ENCODE measurements around the gene DNTT. TPM values are rescaled to one million over a fixed set of nuclear protein-coding genes. Genes with fewer than 3 reads are reported as not detected.

Gene DNTT
- total RNA-seq, 1 donor = not detected

- H3K4me3 ChIP-seq (ENCODE audit: insufficient read depth, low read length) = no peak overlapping the region
- no peaks in the 10 kb centered on the region for H3K4me1 ChIP-seq (ENCODE audit: insufficient read depth, low read length)
- no peaks in the 10 kb centered on the region for H3K79me2 ChIP-seq (ENCODE audit: insufficient read depth, low read length)
- DNase-seq (ENCODE audit: insufficient read length, low spot score, missing footprints) = no peak
- no peaks in the 10 kb centered on the region for H4K20me1 ChIP-seq (ENCODE audit: insufficient read depth, low read length)
- no peak overlapping the region for H3K27ac ChIP-seq (ENCODE audit: low read depth, low read length)
- no peaks in the 10 kb centered on the region for H3K36me3 ChIP-seq (ENCODE audit: insufficient read depth, low read length)
- H2AFZ ChIP-seq (ENCODE audit: low read length) = no peak overlapping the region
- no peak overlapping the region for H3K4me2 ChIP-seq (ENCODE audit: insufficient read depth, low read length)
- no peaks in the 10 kb centered on the region for H3K27me3 ChIP-seq (ENCODE audit: insufficient read depth, low read length)
- TF ChIP-seq CTCF (IDR thresholded peaks at IDR 0.05; ENCODE audit: extremely low read depth, low read depth, low read length) = no peak
- H3K9me3 ChIP-seq (ENCODE audit: low read depth, low read length) = no peaks in the 10 kb centered on the region
Measured at GRCh38 chr10:96346295-96346694, 42.1 kb downstream of the DNTT start.

GRCh38 chr10:96352027-96352426 is 47.8 kb downstream of the DNTT start:
- no peaks in the 10 kb centered on the region for H3K79me2 ChIP-seq (ENCODE audit: insufficient read depth, low read length)
- no peaks in the 10 kb centered on the region for H3K9me3 ChIP-seq (ENCODE audit: low read depth, low read length)
- no peak for TF ChIP-seq CTCF (IDR thresholded peaks at IDR 0.05; ENCODE audit: extremely low read depth, low read depth, low read length)
- no peak overlapping the region for H2AFZ ChIP-seq (ENCODE audit: low read length)
- H3K27me3 ChIP-seq (ENCODE audit: insufficient read depth, low read length) = peaks cover 3% of the 10 kb centered on the region
- no peaks in the 10 kb centered on the region for H3K4me1 ChIP-seq (ENCODE audit: insufficient read depth, low read length)
- H4K20me1 ChIP-seq (ENCODE audit: insufficient read depth, low read length) = no peaks in the 10 kb centered on the region
- no peaks in the 10 kb centered on the region for H3K36me3 ChIP-seq (ENCODE audit: insufficient read depth, low read length)
- H3K27ac ChIP-seq (ENCODE audit: low read depth, low read length) = no peak overlapping the region
- H3K4me3 ChIP-seq (ENCODE audit: insufficient read depth, low read length) = no peak overlapping the region
- no peak overlapping the region for H3K4me2 ChIP-seq (ENCODE audit: insufficient read depth, low read length)
- no peak for DNase-seq (ENCODE audit: insufficient read length, low spot score, missing footprints)

GRCh38 chr10:96352582-96352981 is 48.3 kb downstream of the DNTT start:
- Histone ChIP-seq H4K20me1 (ENCODE audit: insufficient read depth, low read length) (no peaks in the 10 kb centered on the region), H3K79me2 (ENCODE audit: insufficient read depth, low read length) (no peaks in the 10 kb centered on the region), H3K4me3 (ENCODE audit: insufficient read depth, low read length) (no peak overlapping the region), H3K4me1 (ENCODE audit: insufficient read depth, low read length) (no peaks in the 10 kb centered on the region), H3K4me2 (ENCODE audit: insufficient read depth, low read length) (no peak overlapping the region), H2AFZ (ENCODE audit: low read length) (no peak overlapping the region), H3K27ac (ENCODE audit: low read depth, low read length) (no peak overlapping the region), H3K36me3 (ENCODE audit: insufficient read depth, low read length) (no peaks in the 10 kb centered on the region), H3K9me3 (ENCODE audit: low read depth, low read length) (no peaks in the 10 kb centered on the region), H3K27me3 (ENCODE audit: insufficient read depth, low read length) (peaks cover 3% of the 10 kb centered on the region)
- TF ChIP-seq CTCF (IDR thresholded peaks at IDR 0.05; ENCODE audit: extremely low read depth, low read depth, low read length) = no peak
- no peak for DNase-seq (ENCODE audit: insufficient read length, low spot score, missing footprints)

- Histone ChIP-seq H3K27me3 (ENCODE audit: insufficient read depth, low read length) (peaks cover 3% of the 10 kb centered on the region), H3K79me2 (ENCODE audit: insufficient read depth, low read length) (no peaks in the 10 kb centered on the region), H3K27ac (ENCODE audit: low read depth, low read length) (no peak overlapping the region), H3K4me2 (ENCODE audit: insufficient read depth, low read length) (no peak overlapping the region), H3K4me1 (ENCODE audit: insufficient read depth, low read length) (no peaks in the 10 kb centered on the region), H3K9me3 (ENCODE audit: low read depth, low read length) (no peaks in the 10 kb centered on the region), H2AFZ (ENCODE audit: low read length) (no peak overlapping the region), H4K20me1 (ENCODE audit: insufficient read depth, low read length) (no peaks in the 10 kb centered on the region), H3K4me3 (ENCODE audit: insufficient read depth, low read length) (no peak overlapping the region), H3K36me3 (ENCODE audit: insufficient read depth, low read length) (no peaks in the 10 kb centered on the region)
- DNase-seq (ENCODE audit: insufficient read length, low spot score, missing footprints) = no peak
- no peak for TF ChIP-seq CTCF (IDR thresholded peaks at IDR 0.05; ENCODE audit: extremely low read depth, low read depth, low read length)
Measured at GRCh38 chr10:96357038-96357620, 52.9 kb downstream of the DNTT start.
